Right forelimb (tissue), 1 donor: ENCODE measurements around the gene FKBP1B.
"Not testable (repeated sequence)": the region's sequence is repeated elsewhere in the genome, so short reads cannot be mapped to it uniquely, and the experiment has no call there.

Source experiments
- DNase-seq: peaks from one replicate; pipeline ENCODE4 v3.0.0-alpha.2; 2018

FKBP1B gene

GRCh38 chr2:24049485-24050021 lies at the start of gene FKBP1B:
FKBP1B (plus strand) TSS chr2:24049741; CDS start chr2:24049850, 109 bp downstream.
- peak; percentile 60 for DNase-seq

GRCh38 chr2:24007693-24008092 lies 41.8 kb upstream of the FKBP1B start:
- no peak for DNase-seq

- no peak for DNase-seq
Measured at GRCh38 chr2:24008672-24009366, 40.7 kb upstream of the FKBP1B start.

- no peak for DNase-seq
Measured at GRCh38 chr2:24009367-24009679, 40.2 kb upstream of the FKBP1B start.

GRCh38 chr2:24009680-24010476 lies 39.7 kb upstream of the FKBP1B start, which contains the start of gene MFSD2B:
MFSD2B (plus strand) TSS chr2:24010085; CDS start chr2:24010097, 12 bp downstream.
- no peak for DNase-seq

GRCh38 chr2:24010477-24011249 lies 38.9 kb upstream of the FKBP1B start:
- DNase-seq, result no peak

GRCh38 chr2:24011250-24012104 lies 38.1 kb upstream of the FKBP1B start:
- DNase-seq, result no peak

GRCh38 chr2:24012521-24013188 lies 36.9 kb upstream of the FKBP1B start:
- no peak for DNase-seq

GRCh38 chr2:24014902-24015301 lies 34.6 kb upstream of the FKBP1B start:
- DNase-seq, result not testable (repeated sequence)

- no peak for DNase-seq
Measured at GRCh38 chr2:24015562-24016375, 33.8 kb upstream of the FKBP1B start.

- no peak for DNase-seq
Measured at GRCh38 chr2:24016376-24016761, 33.2 kb upstream of the FKBP1B start.

- no peak for DNase-seq
Measured at GRCh38 chr2:24016853-24017703, 32.5 kb upstream of the FKBP1B start.

GRCh38 chr2:24017711-24018110 lies 31.8 kb upstream of the FKBP1B start:
- DNase-seq, result no peak

GRCh38 chr2:24018241-24018640 lies 31.3 kb upstream of the FKBP1B start:
- no peak for DNase-seq

GRCh38 chr2:24019729-24020128 lies 29.8 kb upstream of the FKBP1B start:
- no peak for DNase-seq

GRCh38 chr2:24020244-24020643 lies 29.3 kb upstream of the FKBP1B start:
- DNase-seq, result no peak

GRCh38 chr2:24021122-24021998 lies 28.2 kb upstream of the FKBP1B start:
- no peak for DNase-seq

GRCh38 chr2:24022324-24022974 lies 27.1 kb upstream of the FKBP1B start:
- no peak for DNase-seq
